Posterior vena cava (tissue), 2 donors: ENCODE measurements around the gene MSANTD4. TPM values are rescaled to one million over a fixed set of nuclear protein-coding genes. Genes with fewer than 3 reads are reported as not detected.
"Not testable (repeated sequence)": the region's sequence is repeated elsewhere in the genome, so short reads cannot be mapped to it uniquely, and the experiment has no call there.

ENCODE experiments used
- DNase-seq: peaks from one replicate; pipeline ENCODE4 v3.0.0-alpha.2; 2020; ENCODE audit warnings: low spot score
- intact Hi-C, 2 donors: fragments of 100-400 bp; cut with DNase I; formaldehyde crosslinking; loops; one replicate each; pipeline versions ENCODE4 v1.14.1 to v1.14.2; 2022 to 2023
- long read RNA-seq, 2 donors: library from polyadenylated mRNA; unstranded; transcript quantifications; one replicate each; pipeline ENCODE4 v2.0.0, GENCODE V29; 2020 to 2021
- total RNA-seq, 2 donors: library from RNA; stranded (reverse); fragmentation: NEBNext Ultra II Directional; extraction: Animal tissue kit (Norgen Biotek cat#: 25700); gene quantifications; one replicate each; pipeline ENCODE4 v1.2.1, GENCODE V29; 2021
- donor health status: DM: yes; HTN: yes; CAD: no.
- donor health status: DM: yes; HTN: yes; CAD: no.

The MSANTD4 gene
- total RNA-seq, result 10 to 100 TPM; 16.5 to 24.2 TPM
- long read RNA-seq, donor 1, full-length matches to known transcripts, result 3 of 9 reads
- long read RNA-seq, donor 1, partial matches to known transcripts, result 0 of 9 reads
- long read RNA-seq, donor 1, other reads (novel, unspliced or antisense), result 6 of 9 reads
- long read RNA-seq, donor 2, partial matches to known transcripts, result 7 of 16 reads
- long read RNA-seq, donor 2, other reads (novel, unspliced or antisense), result 6 of 16 reads

GRCh38 chr11:106021967-106022794 is at the start of gene MSANTD4:
Gene MSANTD4 (minus strand): TSS chr11:106022240. CDS start chr11:106010917, 11,323 bp downstream.
- peak; percentile 100 for DNase-seq
- intact Hi-C loops, result no loop called here

- no peak for DNase-seq
- intact Hi-C loops, result no loop called here
Measured at GRCh38 chr11:106070606-106071005, 48.6 kb upstream of the MSANTD4 start.

- DNase-seq, result no peak
- intact Hi-C loops, result no loop called here
Measured at GRCh38 chr11:106063009-106063408, 41.0 kb upstream of the MSANTD4 start.

GRCh38 chr11:106061954-106062949 is 40.2 kb upstream of the MSANTD4 start:
- intact Hi-C loops, result no loop called here
- no peak for DNase-seq

GRCh38 chr11:106061249-106061784 is 39.3 kb upstream of the MSANTD4 start:
- intact Hi-C loops, result no loop called here
- no peak for DNase-seq

- intact Hi-C loops, result no loop called here
- DNase-seq, result no peak
Measured at GRCh38 chr11:106059617-106060016, 37.6 kb upstream of the MSANTD4 start.

- DNase-seq, intact Hi-C loops: not testable (repeated sequence)
Measured at GRCh38 chr11:106058377-106058776, 36.3 kb upstream of the MSANTD4 start.

- intact Hi-C loops, result no loop called here
- DNase-seq, result no peak
Measured at GRCh38 chr11:106051103-106051502, 29.1 kb upstream of the MSANTD4 start.

- intact Hi-C loops, result no loop called here
- no peak for DNase-seq
Measured at GRCh38 chr11:106049727-106050476, 27.9 kb upstream of the MSANTD4 start.

GRCh38 chr11:106047631-106048030 is 25.6 kb upstream of the MSANTD4 start:
- intact Hi-C loops, result no loop called here

GRCh38 chr11:106043540-106043939 is 21.5 kb upstream of the MSANTD4 start:
- intact Hi-C loops, result no loop called here

More at GRCh38 chr11:106047631-106048030, 25.6 kb upstream of the MSANTD4 start:
- DNase-seq, result no peak

GRCh38 chr11:106032861-106033260 is 10.8 kb upstream of the MSANTD4 start:
- intact Hi-C loops, result no loop called here
- DNase-seq, result no peak

More at GRCh38 chr11:106043540-106043939, 21.5 kb upstream of the MSANTD4 start:
- DNase-seq, result no peak

- intact Hi-C loops, result no loop called here
- no peak for DNase-seq
Measured at GRCh38 chr11:106031936-106032335, 9.9 kb upstream of the MSANTD4 start.

- DNase-seq, result no peak
- intact Hi-C loops, result no loop called here
Measured at GRCh38 chr11:106031202-106031810, 9.3 kb upstream of the MSANTD4 start.

GRCh38 chr11:106030609-106031008 is 8.6 kb upstream of the MSANTD4 start:
- intact Hi-C loops, result no loop called here
- DNase-seq, result no peak

GRCh38 chr11:106022795-106023275 is 795 bp upstream of the MSANTD4 start:
- intact Hi-C loops, result no loop called here
- DNase-seq, result no peak

GRCh38 chr11:106021181-106021966 is 666 bp downstream of the MSANTD4 start:
- intact Hi-C loops, result no loop called here
- no peak for DNase-seq
